SH-SY5Y (cell line): Measurements from ENCODE around the gene RSPH6A.

Source experiments
- GATA2 ChIP-seq: IDR thresholded peaks from 2 replicates; pipeline ENCODE4 v1.6.1; 2011; ENCODE audit warnings: mild to moderate bottlenecking, low read depth, low read length
- GATA3 ChIP-seq: IDR thresholded peaks from 2 replicates; pipeline ENCODE4 v1.6.1; 2011; ENCODE audit warnings: low read depth, mild to moderate bottlenecking, low read length, moderate library complexity

RSPH6A gene

DNA sequence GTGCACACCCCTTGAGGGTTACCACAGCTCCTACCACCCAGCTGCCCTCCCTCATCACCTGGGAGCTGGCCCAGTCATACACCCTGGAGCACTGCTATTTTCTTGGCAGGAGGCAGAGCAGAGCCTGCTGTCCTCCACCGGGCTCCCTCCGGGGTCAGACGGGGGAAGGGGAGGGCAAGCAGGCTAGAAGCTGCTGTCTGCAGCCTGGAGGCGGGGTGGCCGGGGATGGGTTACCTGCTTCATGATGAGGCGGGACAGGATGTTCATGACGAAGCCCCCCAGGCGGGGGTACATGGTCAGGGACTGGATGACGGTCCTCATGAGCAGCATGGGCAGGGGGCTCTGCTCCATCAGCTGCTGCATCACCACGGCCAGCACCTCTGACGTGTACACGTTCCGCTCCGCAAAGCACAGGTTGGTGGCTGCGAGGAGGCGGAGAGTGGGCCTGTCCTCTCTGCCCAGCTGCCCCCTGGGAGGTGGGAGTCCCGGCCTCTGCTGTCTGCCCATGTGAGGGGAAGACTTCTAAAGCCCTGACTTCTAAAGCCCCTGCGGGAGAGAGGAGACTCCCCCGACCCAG, 2.7 kb upstream of the RSPH6A start:
- TF ChIP-seq GATA3 (no peak), GATA2 (no peak)

DNA sequence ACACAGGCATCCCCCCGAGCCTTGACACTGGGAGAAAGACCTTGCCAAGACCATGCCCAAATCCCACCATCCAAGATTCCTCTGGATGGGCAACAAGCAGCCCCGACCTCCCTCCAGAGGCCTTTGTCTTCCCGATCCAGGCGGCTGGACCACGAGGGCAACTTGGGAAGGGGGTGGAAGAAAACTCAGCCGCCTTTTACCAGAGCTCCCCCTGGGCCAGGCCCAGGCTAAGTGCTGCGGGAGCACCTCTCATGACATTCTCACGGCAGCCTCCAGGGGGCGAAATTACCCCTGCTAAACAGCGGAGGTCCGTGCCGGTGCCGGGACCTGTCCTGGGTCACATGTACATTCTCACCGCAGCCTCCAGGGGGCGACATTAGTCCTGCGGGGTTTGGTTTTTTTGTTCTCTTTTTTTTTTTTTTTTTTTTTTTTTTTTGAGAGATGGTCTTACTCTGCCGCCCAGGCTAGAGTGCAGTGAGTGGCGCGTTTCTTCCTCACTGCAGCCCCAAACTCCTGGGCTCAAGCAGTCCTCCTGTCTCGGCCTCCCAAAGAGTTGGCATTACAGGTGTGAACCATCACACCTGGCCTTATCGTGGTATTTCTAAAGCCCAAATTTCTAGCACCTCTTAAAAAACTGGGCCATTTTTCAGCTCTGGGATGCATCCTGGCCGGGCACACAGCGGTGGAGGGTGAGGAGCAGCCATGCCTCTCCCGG, 2.1 kb upstream of the RSPH6A start:
- no peak for TF ChIP-seq GATA3
- no peak for TF ChIP-seq GATA2

GRCh38 chr19:45816236-45817009, 1.3 kb upstream of the RSPH6A start:
- TF ChIP-seq GATA2, result no peak
- TF ChIP-seq GATA3, result no peak

GRCh38 chr19:45815481-45816216, 541 bp upstream of the RSPH6A start:
- TF ChIP-seq GATA3, result no peak
- no peak for TF ChIP-seq GATA2

GRCh38 chr19:45814166-45814780, 835 bp downstream of the RSPH6A start:
- TF ChIP-seq GATA2, result no peak
- TF ChIP-seq GATA3, result no peak

DNA sequence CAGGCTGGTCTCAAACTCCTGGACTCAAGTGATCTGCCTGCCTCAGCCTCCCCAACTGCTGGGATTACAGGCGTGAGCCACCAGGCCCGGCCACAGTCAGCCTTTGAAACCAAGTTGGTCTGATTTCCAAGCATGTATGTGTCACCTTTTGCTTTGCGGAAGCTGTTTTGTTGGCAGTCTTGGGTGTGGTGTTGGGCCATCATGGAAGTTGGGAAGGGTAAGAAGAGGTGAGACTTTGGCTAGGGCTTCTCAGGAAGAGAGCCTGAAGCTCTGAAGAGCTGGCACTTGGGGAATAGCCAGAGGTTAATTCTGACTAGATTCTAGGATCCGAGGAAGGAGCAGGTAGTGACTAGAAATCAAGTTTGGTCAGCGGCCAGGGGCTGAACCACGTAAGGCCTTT, 2.8 kb downstream of the RSPH6A start:
- TF ChIP-seq GATA3 (no peak), GATA2 (no peak)

- TF ChIP-seq GATA3, result no peak
- no peak for TF ChIP-seq GATA2
Measured at GRCh38 chr19:45809643-45810159, 5.4 kb downstream of the RSPH6A start.

DNA sequence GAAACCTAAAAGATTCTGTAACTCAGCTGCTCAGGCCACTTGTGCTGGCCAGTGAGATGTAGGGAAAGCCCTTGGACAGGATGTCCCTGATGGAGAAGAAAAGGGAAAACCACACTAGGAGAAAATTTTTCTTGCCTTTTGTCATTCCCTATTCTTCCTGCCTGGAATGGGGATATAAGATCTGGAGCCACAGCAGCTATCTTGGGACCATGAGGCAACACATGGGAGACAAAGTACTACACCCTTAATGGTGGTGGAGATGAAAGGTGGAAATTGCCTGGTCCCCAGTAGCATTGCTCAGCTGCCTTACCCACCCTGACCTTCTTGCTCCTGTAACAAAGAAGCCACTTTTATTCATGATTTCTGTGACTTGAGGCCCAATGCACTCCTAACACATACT, 9.4 kb downstream of the RSPH6A start:
- TF ChIP-seq GATA3 (no peak), GATA2 (no peak)

DNA sequence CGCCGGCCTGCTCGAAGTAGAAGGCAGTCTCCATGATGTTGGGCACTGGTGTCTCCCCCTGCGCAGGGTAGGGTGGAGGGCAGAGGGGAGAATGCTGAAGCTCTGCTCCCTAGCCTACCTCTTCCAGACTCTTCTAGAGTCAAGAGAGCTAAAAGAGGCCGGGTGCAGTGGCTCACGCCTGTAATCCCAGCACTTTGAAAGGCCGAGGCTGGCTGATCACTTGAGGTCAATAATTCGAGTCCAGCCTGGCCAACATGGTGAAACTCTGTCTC, 10.2 kb downstream of the RSPH6A start:
- no peak for TF ChIP-seq GATA3
- TF ChIP-seq GATA2, result no peak

DNA sequence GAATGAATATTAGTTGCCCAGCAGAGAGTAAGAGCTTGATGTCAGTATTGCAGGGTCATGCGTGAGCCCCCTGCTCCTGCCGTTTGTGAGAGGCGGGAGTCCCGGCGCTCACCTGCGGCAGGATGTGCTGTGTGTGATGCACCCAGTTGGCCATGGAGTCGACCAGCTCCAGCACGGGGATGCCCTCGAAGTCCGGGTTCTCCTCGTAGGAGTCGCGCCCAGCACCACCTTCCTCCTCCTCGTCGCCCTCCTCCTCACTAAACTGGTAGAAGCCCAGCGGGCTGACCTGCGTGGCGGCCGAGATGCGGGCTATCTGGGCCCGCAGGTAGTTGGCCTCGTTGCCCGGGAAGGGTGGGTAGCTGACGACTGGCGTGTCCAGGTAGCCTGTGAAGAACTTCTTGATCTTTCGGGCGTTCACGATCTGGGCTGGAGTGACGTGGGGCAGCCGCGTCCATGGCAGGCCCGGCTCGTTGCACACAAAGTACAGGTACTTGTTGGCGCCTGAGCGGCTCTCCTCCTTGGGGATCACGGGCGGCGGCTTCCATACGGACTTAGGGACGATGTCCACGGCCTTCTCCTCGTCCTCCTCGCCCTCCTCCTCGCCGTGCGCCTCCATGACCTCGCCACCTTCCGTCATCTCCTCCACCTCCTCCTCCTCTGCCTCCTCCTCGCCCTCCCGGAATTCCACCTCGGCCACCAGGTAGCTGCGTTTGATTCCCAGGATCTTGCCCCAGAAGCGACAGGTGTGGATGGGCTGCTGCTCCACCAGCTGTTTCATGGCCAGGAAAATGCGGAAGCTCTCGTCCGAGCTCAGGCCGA, 10.8 kb downstream of the RSPH6A start:
- TF ChIP-seq GATA3 (no peak), GATA2 (no peak)

GRCh38 chr19:45801603-45802175, 13.4 kb downstream of the RSPH6A start:
- TF ChIP-seq GATA3, result no peak
- TF ChIP-seq GATA2, result no peak

DNA sequence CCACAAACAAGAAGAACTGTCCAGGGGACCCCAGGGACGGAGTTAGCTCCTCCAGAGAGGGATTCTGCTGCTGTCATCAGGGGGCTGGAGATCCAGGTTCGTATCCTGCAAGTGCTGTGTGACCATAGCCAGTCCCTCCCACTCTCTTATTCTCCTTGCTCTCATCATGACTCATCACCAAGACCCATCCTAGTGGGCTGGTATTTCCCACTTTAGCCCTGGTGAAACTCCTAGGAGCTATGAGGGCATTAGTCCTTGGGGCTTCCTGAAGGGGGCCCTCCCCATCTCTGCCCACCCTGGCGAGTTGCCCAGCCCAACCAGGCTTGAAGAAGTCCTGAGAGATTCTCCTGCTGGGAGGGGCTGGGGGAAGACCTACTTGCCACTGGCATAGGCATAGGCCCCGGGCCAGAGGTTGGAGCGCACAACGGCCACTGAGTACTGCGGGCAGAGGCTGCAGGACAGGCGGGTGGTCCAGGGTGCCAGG, 15.0 kb downstream of the RSPH6A start:
- TF ChIP-seq GATA2 (no peak), GATA3 (no peak)

DNA sequence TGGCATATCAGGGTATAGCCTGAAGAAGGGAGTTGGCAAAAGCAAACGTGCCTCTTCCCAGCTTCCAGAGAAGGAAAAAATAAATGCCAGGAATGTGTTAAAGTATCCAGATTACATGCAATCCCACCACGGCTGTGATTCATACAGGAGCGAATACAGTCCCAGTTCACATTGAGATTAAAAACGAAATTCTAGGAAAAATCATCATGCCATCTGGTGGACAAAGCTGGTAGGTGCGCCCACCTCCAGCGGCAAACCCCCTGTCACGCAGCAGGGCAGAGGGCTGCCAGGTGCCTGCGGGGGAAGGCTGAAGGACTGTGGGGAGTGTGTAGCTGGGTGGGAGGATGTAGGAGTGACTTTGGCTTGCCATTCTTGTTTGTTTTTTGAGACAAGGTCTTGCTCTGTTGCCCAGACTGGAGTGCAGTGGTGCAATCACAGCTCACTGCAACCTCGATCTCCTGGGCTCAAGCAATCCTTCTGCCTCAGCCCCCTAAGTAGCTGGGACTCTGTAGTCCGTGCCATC, 16.1 kb downstream of the RSPH6A start:
- TF ChIP-seq GATA2 (no peak), GATA3 (no peak)
